Neural cell (in vitro differentiated cells): ENCODE measurements around the gene SPATA31C1. TPM values are rescaled to one million over a fixed set of nuclear protein-coding genes. Genes with fewer than 3 reads are reported as not detected.

ENCODE experiments used
- H2AFZ ChIP-seq: fragments of 200-600, 300-800 bp; sonication (generic), shearing (Covaris generic); 2 replicates; pipeline ENCODE4 v1.6.0; 2014; ENCODE audit warnings: low read depth, mild to moderate bottlenecking, antibody characterized with exemption, low read length, moderate library complexity
- H3F3A ChIP-seq: fragments of 200-600 bp; shearing (Covaris generic); 2 replicates; pipeline ENCODE4 v1.6.1; 2016; ENCODE audit warnings: mild to moderate bottlenecking, moderate library complexity, mixed read lengths, antibody characterized with exemption, low read length; ENCODE audit not compliant: insufficient read depth, poor library complexity, severe bottlenecking
- H3K27ac ChIP-seq: fragments of 200-600, 300-800 bp; sonication (generic), shearing (Covaris generic); 2 replicates; pipeline ENCODE4 v1.5.1; 2014; ENCODE audit warnings: mild to moderate bottlenecking, low read length, moderate library complexity
- H3K27me3 ChIP-seq: fragments of 300-800, 200-600 bp; sonication (generic), shearing (Covaris generic); 2 replicates; pipeline ENCODE4 v1.6.0; 2014; ENCODE audit warnings: mild to moderate bottlenecking, low read depth, low read length, moderate library complexity; ENCODE audit not compliant: insufficient read depth
- H3K36me3 ChIP-seq: fragments of 300-800, 200-600 bp; sonication (generic), shearing (Covaris generic); 2 replicates; pipeline ENCODE4 v1.5.1; 2014; ENCODE audit warnings: mild to moderate bottlenecking, antibody characterized with exemption, low read length, moderate library complexity; ENCODE audit not compliant: insufficient read depth
- H3K4me2 ChIP-seq: fragments of 300-800, 200-600 bp; sonication (generic), shearing (Covaris generic); 2 replicates; pipeline ENCODE4 v1.6.0; 2014; ENCODE audit warnings: mild to moderate bottlenecking, low read length
- H3K4me3 ChIP-seq: fragments of 300-800, 200-600 bp; sonication (generic), shearing (Covaris generic); 2 replicates; pipeline ENCODE4 v1.5.1; 2014; ENCODE audit warnings: mild to moderate bottlenecking, low read length, moderate library complexity
- H3K79me2 ChIP-seq: fragments of 200-600 bp; shearing (Covaris generic); replicated peaks from 2 replicates; pipeline ENCODE4 v1.6.0; 2014; ENCODE audit warnings: mild to moderate bottlenecking, low read length, moderate library complexity; ENCODE audit not compliant: insufficient read depth
- H3K9ac ChIP-seq: fragments of 300-800, 200-600 bp; sonication (generic), shearing (Covaris generic); 2 replicates; pipeline ENCODE4 v1.6.1; 2016; ENCODE audit warnings: mild to moderate bottlenecking, low read length, mixed read lengths
- H3K9me2 ChIP-seq: fragments of 200-600 bp; shearing (Covaris generic); 2 replicates; pipeline ENCODE4 v1.6.1; 2016; ENCODE audit warnings: mild to moderate bottlenecking, low read length, mixed read lengths; ENCODE audit not compliant: insufficient read depth
- H3K9me3 ChIP-seq: fragments of 200-600, 300-800 bp; sonication (generic), shearing (Covaris generic); 2 replicates; pipeline ENCODE4 v1.6.1; 2016; ENCODE audit warnings: mild to moderate bottlenecking, mixed run types, low read length, moderate library complexity, mixed read lengths
- H4K20me1 ChIP-seq: fragments of 200-600 bp; shearing (Covaris generic); 2 replicates; pipeline ENCODE4 v1.6.1; 2016; ENCODE audit warnings: mild to moderate bottlenecking, mixed run types; ENCODE audit not compliant: insufficient read depth
- EP300 ChIP-seq: fragments of 450-650 bp; conservative IDR thresholded peaks from 2 replicates; pipeline ENCODE4 v1.6.1; 2014; ENCODE audit warnings: antibody characterized with exemption, mild to moderate bottlenecking, moderate library complexity; ENCODE audit not compliant: poor library complexity, severe bottlenecking
- EZH2 ChIP-seq: fragments of 200-600, 300-800 bp; shearing (Covaris generic), sonication (generic); IDR thresholded peaks from 2 replicates; pipeline ENCODE4 v1.6.1; 2014; ENCODE audit warnings: antibody characterized with exemption, low read length, borderline replicate concordance, mild to moderate bottlenecking; ENCODE audit not compliant: insufficient read depth, poor library complexity, severe bottlenecking
- MXI1 ChIP-seq: fragments of 450-650 bp; conservative IDR thresholded peaks from 2 replicates; pipeline ENCODE4 v1.6.1; 2014; ENCODE audit warnings: antibody characterized with exemption, mild to moderate bottlenecking; ENCODE audit not compliant: poor library complexity, severe bottlenecking
- POLR2AphosphoS5 ChIP-seq: IDR thresholded peaks from 2 replicates; pipeline ENCODE4 v1.6.1; 2012
- RAD21 ChIP-seq: fragments of 450-650 bp; conservative IDR thresholded peaks from 2 replicates; pipeline ENCODE4 v1.6.1; 2014; ENCODE audit warnings: antibody characterized with exemption, mild to moderate bottlenecking, moderate library complexity
- SMC3 ChIP-seq: fragments of 450-650 bp; conservative IDR thresholded peaks from 2 replicates; pipeline ENCODE4 v1.6.1; 2014; ENCODE audit warnings: antibody characterized with exemption, mild to moderate bottlenecking, moderate library complexity; ENCODE audit not compliant: poor library complexity
- TAF1 ChIP-seq: IDR thresholded peaks from 2 replicates; pipeline ENCODE4 v1.6.1; 2012; ENCODE audit warnings: low read depth
- polyA plus RNA-seq: library from polyadenylated mRNA; depleted of rRNA; stranded (reverse); fragments of >200 nt; gene quantifications from 2 replicates; pipeline ENCODE4 v1.2.3, GENCODE V29; 2014
- TF ChIP-seq, protein P1 (sequence below): IDR thresholded peaks from 2 replicates; pipeline ENCODE4 v1.6.1; 2012; ENCODE audit warnings: borderline replicate concordance
- TF ChIP-seq, protein P2 (sequence below): fragments of 450-650 bp; IDR thresholded peaks from 2 replicates; pipeline ENCODE4 v1.5.1; 2014; ENCODE audit warnings: antibody characterized with exemption, mild to moderate bottlenecking, moderate library complexity; ENCODE audit not compliant: poor library complexity, severe bottlenecking

SPATA31C1 gene
- polyA plus RNA-seq, 1 donor from 2014 or later, result not detected

DNA sequence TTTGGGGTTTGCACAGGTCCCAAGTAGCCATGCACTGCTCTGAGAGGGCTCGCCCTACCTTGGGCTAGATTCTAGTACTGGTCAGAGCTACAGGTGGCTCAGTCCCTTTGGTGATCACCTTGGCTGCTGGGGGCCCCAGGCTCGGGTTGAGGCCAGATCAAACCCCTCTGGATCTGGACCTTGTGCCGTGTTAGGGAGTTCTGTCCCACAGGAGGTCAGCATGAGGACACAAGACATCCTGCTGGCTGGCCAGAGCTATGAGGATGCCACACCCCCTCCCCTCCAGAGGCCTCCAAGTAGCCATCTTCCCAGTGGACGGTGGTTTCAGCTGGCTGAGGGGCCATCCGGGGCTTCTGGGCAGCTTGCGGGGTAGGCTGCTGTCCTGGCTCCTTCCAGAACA, 46.0 kb downstream of the SPATA31C1 start:
- Histone ChIP-seq H3K27me3 (no peaks in the 10 kb centered on the region), H3K9me3 (no peaks in the 10 kb centered on the region), H3K4me3 (no peak overlapping the region), H3F3A (no peaks in the 10 kb centered on the region), H3K79me2 (no peaks in the 10 kb centered on the region), H3K4me2 (no peak overlapping the region), H4K20me1 (no peaks in the 10 kb centered on the region), H3K27ac (no peak overlapping the region), H3K36me3 (no peaks in the 10 kb centered on the region), H2AFZ (no peak overlapping the region), H3K9ac (no peak overlapping the region), H3K9me2 (no peaks in the 10 kb centered on the region)
- TF ChIP-seq SMC3 (no peak), MXI1 (no peak), TAF1 (no peak), POLR2AphosphoS5 (no peak), EZH2 (no peak), EP300 (no peak), RAD21 (no peak)
- TF ChIP-seq, protein P1, sequence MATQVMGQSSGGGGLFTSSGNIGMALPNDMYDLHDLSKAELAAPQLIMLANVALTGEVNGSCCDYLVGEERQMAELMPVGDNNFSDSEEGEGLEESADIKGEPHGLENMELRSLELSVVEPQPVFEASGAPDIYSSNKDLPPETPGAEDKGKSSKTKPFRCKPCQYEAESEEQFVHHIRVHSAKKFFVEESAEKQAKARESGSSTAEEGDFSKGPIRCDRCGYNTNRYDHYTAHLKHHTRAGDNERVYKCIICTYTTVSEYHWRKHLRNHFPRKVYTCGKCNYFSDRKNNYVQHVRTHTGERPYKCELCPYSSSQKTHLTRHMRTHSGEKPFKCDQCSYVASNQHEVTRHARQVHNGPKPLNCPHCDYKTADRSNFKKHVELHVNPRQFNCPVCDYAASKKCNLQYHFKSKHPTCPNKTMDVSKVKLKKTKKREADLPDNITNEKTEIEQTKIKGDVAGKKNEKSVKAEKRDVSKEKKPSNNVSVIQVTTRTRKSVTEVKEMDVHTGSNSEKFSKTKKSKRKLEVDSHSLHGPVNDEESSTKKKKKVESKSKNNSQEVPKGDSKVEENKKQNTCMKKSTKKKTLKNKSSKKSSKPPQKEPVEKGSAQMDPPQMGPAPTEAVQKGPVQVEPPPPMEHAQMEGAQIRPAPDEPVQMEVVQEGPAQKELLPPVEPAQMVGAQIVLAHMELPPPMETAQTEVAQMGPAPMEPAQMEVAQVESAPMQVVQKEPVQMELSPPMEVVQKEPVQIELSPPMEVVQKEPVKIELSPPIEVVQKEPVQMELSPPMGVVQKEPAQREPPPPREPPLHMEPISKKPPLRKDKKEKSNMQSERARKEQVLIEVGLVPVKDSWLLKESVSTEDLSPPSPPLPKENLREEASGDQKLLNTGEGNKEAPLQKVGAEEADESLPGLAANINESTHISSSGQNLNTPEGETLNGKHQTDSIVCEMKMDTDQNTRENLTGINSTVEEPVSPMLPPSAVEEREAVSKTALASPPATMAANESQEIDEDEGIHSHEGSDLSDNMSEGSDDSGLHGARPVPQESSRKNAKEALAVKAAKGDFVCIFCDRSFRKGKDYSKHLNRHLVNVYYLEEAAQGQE, result no peak
- TF ChIP-seq, protein P2, sequence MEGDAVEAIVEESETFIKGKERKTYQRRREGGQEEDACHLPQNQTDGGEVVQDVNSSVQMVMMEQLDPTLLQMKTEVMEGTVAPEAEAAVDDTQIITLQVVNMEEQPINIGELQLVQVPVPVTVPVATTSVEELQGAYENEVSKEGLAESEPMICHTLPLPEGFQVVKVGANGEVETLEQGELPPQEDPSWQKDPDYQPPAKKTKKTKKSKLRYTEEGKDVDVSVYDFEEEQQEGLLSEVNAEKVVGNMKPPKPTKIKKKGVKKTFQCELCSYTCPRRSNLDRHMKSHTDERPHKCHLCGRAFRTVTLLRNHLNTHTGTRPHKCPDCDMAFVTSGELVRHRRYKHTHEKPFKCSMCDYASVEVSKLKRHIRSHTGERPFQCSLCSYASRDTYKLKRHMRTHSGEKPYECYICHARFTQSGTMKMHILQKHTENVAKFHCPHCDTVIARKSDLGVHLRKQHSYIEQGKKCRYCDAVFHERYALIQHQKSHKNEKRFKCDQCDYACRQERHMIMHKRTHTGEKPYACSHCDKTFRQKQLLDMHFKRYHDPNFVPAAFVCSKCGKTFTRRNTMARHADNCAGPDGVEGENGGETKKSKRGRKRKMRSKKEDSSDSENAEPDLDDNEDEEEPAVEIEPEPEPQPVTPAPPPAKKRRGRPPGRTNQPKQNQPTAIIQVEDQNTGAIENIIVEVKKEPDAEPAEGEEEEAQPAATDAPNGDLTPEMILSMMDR, result no peak

DNA sequence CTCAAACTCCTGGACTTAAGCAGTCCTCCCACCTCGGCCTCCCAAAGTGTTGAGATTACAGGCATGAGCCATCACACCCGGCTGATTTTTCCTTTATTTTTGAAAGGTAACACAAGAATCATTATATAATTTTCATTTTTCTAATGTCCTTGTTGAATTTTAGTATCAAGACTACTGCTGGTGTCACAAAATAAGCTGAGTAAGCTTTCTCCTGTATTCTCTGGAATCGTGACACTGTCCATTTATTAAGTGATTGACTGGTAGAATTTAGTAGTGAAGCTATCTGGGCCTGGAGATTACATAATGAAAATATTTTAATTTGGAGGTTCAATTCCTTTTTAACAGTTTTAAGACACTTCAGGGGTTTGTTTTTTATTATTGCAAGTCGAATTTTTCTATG, 47.1 kb downstream of the SPATA31C1 start:
- Histone ChIP-seq H3F3A (no peaks in the 10 kb centered on the region), H3K4me2 (no peak overlapping the region), H3K36me3 (no peaks in the 10 kb centered on the region), H3K79me2 (no peaks in the 10 kb centered on the region), H2AFZ (no peak overlapping the region), H3K4me3 (no peak overlapping the region), H3K9me3 (no peaks in the 10 kb centered on the region), H3K27me3 (no peaks in the 10 kb centered on the region), H4K20me1 (no peaks in the 10 kb centered on the region), H3K27ac (no peak overlapping the region), H3K9me2 (no peaks in the 10 kb centered on the region), H3K9ac (no peak overlapping the region)
- TF ChIP-seq, protein P2, result no peak
- no peak for TF ChIP-seq TAF1
- no peak for TF ChIP-seq SMC3
- no peak for TF ChIP-seq EZH2
- no peak for TF ChIP-seq EP300
- TF ChIP-seq, protein P1, result no peak
- no peak for TF ChIP-seq MXI1
- no peak for TF ChIP-seq POLR2AphosphoS5
- no peak for TF ChIP-seq RAD21
